H1 (cell line): Measurements from ENCODE around the gene NT5DC3. TPM values are rescaled to one million over a fixed set of nuclear protein-coding genes. Genes with fewer than 3 reads are reported as not detected.
A peak's percentile ranks its signal among the peaks of the same experiment; 100 is the strongest.

Source experiments
- CEBPB ChIP-seq: IDR thresholded peaks from 2 replicates; pipeline ENCODE4 v1.6.1; 2012; ENCODE audit warnings: low read depth, low read length
- CHD2 ChIP-seq: IDR thresholded peaks from 2 replicates; pipeline ENCODE4 v1.6.1; 2012; ENCODE audit warnings: low read length, improper control_type of control experiment
- EZH2 ChIP-seq: fragments of 200-600 bp; sonication (generic); IDR thresholded peaks from 2 replicates; pipeline ENCODE4 v1.7.1; 2012; ENCODE audit warnings: low read depth, mild to moderate bottlenecking, moderate library complexity, low read length, inconsistent platforms; ENCODE audit not compliant: severe bottlenecking
- MAFK ChIP-seq: IDR thresholded peaks from 2 replicates; pipeline ENCODE4 v1.6.1; 2012; ENCODE audit warnings: low read depth, mild to moderate bottlenecking, improper control_type of control experiment, low read length
- NANOG ChIP-seq: IDR thresholded peaks from 2 replicates; pipeline ENCODE4 v1.6.1; 2011; ENCODE audit warnings: low read length, low read depth, mild to moderate bottlenecking, inconsistent platforms; ENCODE audit not compliant: insufficient read depth, poor library complexity, severe bottlenecking
- RAD21 ChIP-seq, 2 experiments: IDR thresholded peaks in 1 of 2; conservative IDR thresholded peaks in 1 of 2; 2 replicates each; pipeline ENCODE4 v1.6.1; 2011; ENCODE audit warnings: low read depth in 2 of 2, low read length in 2 of 2, improper control_type of control experiment in 1 of 2, inconsistent platforms in 1 of 2, mild to moderate bottlenecking in 1 of 2, moderate library complexity in 1 of 2
- SIRT6 ChIP-seq: IDR thresholded peaks from one replicate; pipeline ENCODE4 v1.7.1; 2012; ENCODE audit warnings: low read length, inconsistent platforms
- polyA plus RNA-seq, 7 experiments: library from polyadenylated mRNA; depleted of rRNA in 3 of 7; stranded (reverse) in 5 of 7; unstranded in 2 of 7; fragments of >200 nt in 5 of 7; fragments of 200-250 nt in 2 of 7; gene quantifications; 1 replicate in 5 of 7; 2 replicates in 1 of 7; 4 replicates in 1 of 7; pipeline versions ENCODE4 v1.2.1 to v1.2.3, GENCODE V29; 2011 to 2013; ENCODE audit warnings: missing spikeins in 2 of 7, mixed read lengths in 2 of 7
- total RNA-seq: library from RNA; stranded (reverse); fragmentation: NEBNext Ultra II Directional; extraction: Animal tissue kit (Norgen Biotek cat#: 25700); gene quantifications from 2 replicates; pipeline ENCODE4 v1.2.1, GENCODE V29; 2021
- TF ChIP-seq, protein P1 (sequence below): IDR thresholded peaks from 2 replicates; pipeline ENCODE4 v1.6.1; 2011; ENCODE audit warnings: low read depth, mild to moderate bottlenecking, low read length; ENCODE audit not compliant: insufficient read depth

NT5DC3 gene
- total and polyA plus RNA-seq, 2 of the 8 experiments (the other 6 are each of a cell fraction or from before 2014, with no cell fraction given) = 5.4 to 14.8 TPM

DNA sequence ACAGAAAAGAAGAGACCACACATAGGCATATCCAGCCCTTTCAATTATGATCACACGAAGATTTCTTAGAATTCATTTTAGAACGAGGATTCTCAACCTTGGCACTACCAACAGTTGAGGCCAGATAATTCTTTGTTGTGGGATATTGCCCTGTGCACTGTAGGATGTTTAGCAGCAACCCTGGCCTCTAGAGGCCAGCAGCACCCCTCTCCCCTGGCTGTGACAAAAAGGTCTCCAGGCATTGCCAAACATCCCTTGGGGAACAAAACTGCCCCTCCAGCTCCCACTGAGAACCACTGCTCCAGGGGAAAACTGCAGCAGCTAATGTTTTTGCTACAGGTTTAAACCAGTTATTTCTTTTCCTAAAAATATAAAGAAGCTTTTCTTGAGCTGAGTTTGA lies 7.1 kb downstream of the NT5DC3 start (continued):
- TF ChIP-seq, protein P1, sequence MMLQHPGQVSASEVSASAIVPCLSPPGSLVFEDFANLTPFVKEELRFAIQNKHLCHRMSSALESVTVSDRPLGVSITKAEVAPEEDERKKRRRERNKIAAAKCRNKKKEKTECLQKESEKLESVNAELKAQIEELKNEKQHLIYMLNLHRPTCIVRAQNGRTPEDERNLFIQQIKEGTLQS = no peak
- TF ChIP-seq CEBPB (0 out of 2 replicates have a peak, but pooled peaks have one; percentile 19), CHD2 (no peak), SIRT6 (no peak), NANOG (no peak), RAD21 (IDR thresholded peaks at IDR 0.05 in 1 of 2, conservative IDR thresholded peaks at IDR 0.05 in 1 of 2; ENCODE audit: low read depth in 2 of 2, low read length in 2 of 2) (peak; percentile 36 to 39; a peak in 3 of 4 replicates), MAFK (no peak), EZH2 (no peak)
- TF ChIP-seq, all 59 proteins: peak for 3
